GM18858 (cell line): ENCODE data around the gene PHACTR2.

Experiments
- ATAC-seq: cut with Tn5 transposase; IDR thresholded peaks from one replicate; pipeline ENCODE4 v1.9.1; 2021; ENCODE audit not compliant: unreplicated experiment

PHACTR2 gene

DNA sequence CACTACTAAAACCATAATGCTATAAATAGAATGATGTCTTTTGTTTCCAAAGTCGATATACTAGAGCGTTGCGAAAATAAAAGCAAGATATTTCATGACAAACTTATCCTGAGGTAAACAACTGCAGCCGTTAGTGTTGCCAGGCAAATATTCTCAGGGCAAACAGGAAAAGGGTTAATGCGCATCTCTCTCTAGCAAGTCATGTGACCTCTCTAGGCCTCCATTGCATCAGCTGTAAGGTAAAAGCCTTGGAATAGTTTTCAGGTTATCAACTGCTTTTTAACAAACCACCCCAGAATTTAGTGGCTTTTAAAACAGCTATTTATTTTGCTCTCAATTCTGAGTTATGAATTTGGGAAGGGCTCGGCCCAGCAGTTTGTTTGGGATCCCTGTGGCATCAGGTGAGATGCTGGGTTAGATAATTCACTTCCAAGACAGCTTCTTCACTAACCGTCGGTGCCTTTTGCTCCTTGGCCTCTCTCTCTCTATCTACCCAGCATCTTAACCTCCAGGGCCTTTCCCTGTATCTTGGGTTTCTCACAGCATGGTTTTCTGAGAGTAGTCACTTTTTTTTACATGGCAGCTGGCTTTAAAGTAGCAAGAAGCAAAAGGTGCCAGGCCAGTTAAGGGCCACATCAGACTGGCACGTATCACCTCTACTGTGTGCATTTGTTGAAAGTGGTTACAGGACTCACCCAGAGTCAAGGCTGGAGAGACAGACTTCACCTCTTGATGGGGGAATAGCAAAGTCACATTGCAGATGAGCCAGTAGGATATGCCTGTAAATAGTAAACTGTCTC lies 126.2 kb downstream of the PHACTR2 start:
- ATAC-seq: no peak

DNA sequence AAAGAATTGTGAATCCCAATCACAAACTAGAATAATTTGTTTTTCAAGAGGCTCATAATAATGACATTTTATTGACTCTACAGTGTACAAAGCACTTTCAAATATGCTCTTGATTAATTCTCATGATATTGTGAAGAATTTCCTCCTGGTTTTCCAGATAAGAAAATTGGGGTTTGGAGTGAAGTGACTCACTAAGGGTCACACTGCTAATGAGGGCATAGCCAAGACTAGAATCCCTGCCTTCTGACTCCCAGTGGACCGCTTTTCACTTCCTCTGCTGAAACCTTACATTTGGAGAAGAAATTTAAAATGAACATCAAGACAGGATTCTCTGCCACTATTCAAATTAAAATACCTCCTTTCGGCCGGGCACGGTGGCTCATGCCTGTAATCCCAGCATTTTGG lies 127.1 kb downstream of the PHACTR2 start:
- ATAC-seq: no peak

DNA sequence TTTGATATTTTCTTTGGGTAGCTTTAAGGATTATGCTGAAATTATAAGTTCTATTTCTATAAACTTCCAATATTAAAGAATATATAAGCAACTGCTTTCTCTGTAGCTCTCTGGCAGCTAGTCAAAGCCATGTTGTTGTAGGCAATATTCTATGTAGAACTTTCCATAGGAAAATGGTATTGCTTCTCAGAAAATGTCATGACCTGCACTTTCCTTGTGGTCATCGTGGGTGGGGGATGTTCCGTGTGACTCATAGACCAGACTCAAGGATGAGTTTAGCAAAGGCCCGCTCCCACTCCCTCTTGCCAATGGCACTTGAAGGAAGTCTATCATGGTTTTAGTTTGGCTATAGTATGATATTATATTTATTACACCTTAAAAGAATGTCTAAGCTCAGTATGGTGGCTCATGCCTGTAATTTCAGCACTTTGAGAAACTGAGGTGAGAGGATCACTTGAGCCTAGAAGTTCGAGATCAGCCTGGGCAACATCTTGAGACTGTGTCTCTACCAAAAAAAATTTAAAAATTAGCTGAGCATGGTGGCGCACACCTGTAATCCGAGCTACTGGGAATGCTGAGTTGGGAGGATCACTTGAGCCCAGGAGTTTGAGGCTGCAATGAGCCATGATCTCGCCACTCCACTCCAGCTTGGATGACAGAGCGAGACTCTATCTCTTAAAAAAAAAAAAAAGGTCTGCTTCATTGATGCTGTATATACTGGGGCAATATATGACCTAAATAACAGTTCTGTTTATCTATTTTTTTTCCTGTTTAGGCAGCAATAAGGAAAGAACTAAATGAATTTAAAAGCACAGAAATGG lies 128.7 kb downstream of the PHACTR2 start:
- no peak for ATAC-seq

DNA sequence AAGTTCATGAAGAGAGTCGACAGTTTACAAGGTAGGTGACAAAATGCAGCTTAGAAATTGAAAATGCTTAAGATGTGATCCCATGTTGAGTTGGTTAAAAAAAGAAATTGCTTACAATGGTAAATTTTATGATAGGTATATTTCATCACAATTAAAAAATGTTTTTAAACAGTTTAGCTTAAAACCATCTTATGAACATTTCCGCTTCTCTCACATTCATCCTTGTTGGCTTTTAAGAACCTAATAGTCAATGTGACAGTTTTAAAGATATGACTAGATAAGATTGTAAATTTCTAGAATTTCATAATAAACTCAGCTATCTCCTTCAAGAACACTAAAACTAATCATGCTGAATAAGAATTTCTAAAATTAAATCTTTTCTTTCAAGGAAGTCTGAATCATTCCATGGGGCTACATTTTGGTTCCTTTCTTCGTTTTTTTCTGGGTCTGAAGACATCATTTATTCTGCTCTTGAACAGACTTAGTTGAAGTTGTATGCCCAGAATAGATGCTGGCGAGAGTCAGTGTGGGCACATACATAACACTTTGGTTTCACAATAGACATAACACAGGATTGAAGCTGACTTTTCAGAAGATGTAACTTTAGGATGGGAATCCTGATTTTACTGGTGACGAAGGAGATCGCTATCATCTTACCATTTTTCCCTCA lies 129.5 kb downstream of the PHACTR2 start:
- no peak for ATAC-seq

DNA sequence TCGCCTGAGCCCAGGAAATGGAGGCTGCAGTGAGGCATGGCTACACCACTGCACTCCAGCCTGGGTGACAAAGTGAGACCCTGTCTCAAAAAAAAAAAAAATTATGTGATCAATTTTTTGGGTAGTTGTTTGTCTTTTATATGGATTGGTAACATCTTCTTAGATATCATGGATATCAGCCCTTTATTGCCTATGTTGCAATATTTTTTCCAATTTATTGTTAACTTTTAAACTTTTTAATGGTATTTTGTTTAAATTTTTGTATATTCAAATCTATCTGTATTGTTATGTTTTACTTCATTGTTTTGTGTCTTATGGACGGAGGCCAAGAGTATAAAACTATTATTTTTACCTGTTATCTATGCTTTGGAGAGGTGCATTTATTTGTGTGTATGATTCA lies 133.0 kb downstream of the PHACTR2 start:
- ATAC-seq: no peak

DNA sequence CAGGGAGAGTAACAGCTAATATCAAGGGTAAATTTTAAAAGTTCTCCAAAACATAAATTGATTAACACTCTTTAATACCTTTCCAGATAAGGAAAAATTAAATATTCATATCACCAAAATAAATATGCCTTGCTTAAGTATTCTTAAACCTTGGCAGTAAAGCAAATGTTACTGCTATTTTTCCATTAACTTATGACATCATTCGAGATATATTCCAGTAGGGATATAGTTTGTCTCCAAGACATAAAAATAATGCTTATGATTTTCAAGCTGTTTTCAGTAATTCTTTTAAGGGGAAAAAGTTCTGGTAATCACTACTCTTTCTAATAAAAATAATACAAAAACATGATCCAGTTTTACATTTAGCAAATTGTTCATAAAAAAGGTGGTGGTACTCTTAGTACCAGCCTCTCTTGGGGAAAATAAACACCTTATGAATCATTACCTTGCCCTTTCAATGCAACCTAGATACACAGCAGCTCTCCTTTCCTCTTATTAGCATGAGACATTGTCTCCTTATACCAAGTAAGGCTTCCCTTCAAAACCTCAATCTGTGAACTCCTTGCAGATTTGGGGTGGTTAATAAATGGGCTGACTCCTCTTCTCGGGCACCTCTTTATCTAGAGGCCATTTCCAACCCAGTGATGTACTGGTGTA lies 133.9 kb downstream of the PHACTR2 start:
- ATAC-seq: no peak

DNA sequence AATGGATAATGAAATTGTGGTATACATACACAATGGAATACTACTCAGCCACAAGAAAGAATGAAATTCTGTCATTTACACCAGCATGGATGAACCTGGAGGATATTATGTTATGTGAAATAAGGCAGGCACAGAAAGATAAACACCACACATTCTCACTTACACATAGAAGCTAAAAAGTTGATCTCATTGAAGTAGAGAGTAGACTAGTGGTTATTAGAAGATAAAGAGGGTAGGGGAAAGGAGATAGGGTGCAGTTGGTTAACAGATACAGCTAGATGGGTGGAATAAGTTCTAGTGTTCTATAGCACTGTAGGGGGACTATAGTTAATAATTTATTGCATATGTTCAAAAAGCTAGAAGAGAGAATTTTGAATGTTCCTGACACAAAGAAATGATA lies 139.9 kb downstream of the PHACTR2 start:
- ATAC-seq: no peak

DNA sequence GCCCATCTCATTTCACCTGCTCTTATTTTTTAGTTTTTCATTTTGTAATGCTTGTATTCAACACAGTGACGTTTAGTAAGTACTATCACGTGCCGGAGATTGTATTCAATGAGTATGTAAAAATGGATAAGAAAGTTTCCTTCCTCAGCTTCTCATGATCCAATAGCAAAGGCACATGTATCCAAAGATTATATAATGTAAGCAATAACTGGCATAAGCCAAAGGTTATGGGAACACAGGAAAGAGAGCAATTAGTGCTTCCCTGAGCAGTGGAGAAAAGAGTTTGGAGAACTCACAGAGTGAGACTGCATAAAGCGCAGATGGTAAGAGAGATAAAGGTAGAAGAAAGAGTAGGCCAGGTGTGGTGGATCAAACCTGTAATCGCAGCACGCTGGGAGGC lies 143.6 kb downstream of the PHACTR2 start:
- no peak for ATAC-seq

DNA sequence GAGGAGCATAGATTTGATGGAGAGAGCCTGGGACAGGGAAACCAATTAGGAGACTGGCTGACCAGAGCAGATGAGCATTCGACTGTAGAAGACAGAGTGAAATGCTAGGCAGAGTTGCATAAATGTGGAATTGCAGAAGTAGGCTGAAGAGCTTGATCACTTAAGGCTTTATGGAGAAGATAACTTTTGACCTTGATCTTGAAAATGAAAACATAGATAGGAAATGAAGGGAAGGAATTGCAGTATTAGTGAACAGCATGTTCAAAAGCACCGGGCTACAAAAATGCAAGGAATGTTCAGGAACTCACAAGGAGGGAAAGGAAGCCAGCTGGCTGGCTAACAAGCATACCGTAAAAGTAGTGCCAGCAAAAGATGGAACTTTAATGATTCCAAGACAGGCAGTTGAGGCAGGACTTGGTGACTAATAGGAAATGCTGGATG lies 144.8 kb downstream of the PHACTR2 start:
- no peak for ATAC-seq

DNA sequence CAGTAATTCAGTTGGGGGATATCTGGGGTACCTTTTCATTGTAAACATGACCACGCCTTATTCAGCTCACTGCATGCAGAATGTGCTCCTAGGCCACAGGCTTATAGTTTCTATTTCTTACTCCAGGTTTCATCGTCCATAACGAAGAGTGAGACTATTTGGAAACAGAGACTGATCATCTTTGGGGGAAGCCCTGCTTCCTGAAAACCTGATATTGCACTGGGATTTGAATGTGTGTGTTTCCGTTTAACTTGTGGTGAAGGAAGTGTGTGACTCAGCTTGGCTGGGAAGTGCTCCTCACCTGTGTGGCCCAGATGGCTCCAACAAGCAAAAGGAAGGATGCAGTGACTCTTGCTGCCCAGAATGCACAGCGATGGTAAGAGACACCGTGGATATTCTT lies 145.8 kb downstream of the PHACTR2 start:
- no peak for ATAC-seq

DNA sequence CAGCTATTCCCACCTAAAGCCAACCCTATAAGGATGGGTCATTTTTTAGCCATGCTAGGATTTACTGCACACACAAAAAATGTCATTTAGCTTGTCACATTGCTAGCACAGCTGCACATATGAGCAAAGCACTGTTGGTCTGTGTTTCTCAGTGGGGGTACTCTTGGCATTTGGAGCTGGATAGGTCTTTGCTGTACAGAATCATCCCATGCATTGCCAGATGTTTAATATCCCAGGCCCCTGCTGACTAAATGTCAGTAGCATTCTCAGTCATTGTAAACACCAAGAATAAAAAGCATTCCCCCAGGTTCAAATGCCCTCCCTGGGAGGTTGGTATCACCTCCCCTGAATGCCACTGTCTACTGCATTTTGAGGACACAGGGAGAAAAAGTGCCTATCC lies 150.8 kb downstream of the PHACTR2 start:
- no peak for ATAC-seq

DNA sequence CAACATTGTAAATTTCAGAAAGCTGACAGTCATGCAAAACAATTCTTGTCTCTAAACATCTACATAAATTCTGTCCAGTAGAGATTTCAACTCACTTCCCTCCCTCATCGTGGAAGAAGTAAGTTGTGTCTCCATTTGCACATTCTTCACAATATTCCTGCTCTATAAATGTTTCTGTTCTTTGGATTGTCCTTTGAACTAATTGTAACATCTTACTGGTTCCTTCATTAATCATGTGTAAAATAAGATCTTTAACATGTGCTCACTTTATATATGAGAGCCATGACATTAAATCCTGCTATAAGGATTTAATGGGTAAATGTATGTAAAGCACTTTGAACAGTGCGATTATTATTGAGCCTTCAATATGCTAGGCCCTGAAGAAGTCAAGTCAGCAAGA lies 158.4 kb downstream of the PHACTR2 start:
- ATAC-seq: no peak

DNA sequence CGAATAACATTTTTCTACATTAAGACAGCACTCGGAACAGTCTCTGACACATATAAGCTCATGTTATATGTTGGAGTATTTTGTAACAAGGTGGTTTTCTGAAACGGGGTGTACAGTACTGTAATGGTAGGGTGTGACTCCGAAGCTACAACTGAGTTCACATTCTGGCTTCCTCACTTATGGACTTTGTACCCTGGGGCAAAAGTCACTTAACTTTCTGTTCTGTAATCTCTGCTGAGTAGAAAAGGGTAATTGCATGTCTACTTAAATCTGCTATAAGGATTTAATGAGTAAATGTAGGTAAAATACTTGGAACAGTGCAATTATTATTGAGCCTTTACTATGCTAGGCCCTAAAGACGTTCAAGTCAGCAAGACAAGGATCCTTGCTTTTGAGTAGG lies 160.6 kb downstream of the PHACTR2 start:
- no peak for ATAC-seq

DNA sequence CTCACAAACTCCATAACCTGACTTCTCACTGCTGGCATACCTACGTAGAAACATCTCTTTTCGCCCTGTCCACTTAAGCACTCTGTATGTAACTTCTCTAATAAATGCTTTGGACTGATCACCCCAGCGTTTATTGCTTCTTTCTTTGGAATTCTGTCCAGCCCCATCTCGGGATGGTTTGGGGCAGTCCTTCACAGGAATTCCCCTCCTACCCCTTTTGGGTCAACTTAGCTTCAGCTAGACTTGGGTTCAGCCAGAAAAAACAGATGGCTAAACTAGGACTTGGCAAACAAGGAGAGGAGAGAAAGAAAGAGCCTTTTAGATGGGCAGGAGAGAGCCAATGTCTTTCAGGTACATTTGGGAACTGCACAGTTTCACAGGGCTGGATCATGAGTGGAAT lies 161.4 kb downstream of the PHACTR2 start:
- ATAC-seq: no peak

DNA sequence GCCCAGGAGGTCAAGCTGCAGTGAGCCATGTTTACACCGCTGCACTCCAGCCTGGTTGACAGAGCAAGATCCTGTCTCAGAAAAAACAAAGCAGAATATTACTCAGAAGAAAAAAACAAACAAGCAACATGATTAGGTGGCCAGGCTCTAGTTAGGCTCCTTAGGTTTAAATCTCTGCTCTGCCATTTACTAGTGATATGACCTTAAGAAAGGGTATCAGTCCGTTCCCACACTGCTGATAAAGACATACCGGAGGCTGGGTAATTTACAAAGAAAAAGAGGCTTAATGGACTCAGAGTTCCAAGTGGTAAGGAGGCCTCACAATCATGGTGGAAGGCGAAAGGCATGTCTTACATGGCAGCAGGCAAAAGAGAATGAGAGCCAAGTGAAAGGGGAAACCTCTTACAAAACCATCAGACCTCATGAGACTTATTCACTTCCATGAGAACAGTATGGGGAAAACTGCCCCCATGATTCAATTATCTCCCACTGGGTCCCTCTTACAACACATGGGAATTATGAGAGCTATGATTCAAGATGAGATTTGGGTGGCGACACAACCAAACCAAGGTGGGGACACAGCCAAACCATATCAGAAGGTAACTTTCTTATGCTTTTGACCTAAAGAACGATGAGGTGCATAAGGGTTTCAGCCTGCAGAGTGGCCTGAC lies 163.0 kb downstream of the PHACTR2 start:
- ATAC-seq: no peak

DNA sequence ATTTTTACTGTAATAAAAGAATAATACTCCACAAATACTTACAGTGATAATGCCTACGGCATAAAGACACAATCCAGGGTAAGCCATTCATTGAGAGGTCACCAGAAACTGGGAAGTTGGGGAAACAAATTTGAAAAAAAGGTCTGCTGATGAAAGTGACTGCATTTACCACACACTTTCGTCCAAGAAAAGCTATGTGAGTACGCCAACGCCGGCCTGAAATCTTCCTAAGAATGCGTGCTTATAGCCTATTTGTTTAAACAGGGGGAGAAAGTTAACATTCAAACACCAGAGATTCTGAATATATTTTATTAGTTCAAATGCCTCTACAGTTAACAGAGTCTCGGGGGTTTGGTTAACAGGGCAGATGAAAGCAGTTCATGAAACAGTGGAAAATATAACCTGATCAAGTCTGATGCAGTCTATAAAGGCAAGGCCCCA lies 164.7 kb downstream of the PHACTR2 start:
- no peak for ATAC-seq

DNA sequence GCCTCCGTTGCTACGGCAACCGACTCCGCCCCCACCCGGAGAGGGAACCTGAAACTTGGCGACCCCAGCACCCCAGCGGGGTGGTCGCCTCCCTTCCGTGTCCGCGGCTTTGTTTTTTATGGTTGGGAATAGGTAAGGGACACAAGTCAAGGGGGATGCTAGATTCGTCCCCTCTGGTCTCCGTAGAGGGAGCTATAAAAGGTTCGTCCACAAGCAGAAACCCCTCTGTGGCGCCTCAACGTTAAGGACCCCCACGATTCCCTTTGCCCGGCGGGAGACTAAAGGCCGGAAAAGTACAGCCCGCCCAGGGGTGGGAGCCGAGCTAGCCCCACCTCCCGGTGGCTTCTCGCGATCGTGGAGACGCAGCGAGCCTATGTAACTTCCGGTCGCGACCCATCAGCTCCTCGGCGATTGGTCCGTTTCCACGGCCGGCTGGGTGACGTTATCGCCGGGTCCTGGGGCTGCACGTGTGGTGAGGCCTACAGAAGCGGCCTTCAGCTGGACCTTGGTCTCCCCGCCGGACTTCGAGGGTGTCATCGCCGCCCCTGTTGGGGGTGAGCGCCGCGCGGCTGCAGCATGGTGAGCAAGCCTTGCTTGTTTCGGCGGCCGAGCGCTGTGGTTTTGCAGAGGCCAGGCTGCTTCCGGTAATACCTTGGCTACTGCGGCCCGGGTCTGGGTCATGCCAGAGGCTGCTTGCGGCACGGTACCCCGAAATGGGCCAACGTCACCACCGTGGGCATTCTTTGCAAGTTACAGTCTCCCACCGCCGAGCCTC lies 165.3 kb downstream of the PHACTR2 start, which contains the start of gene LTV1:
Gene LTV1, plus strand, starts transcription at position 437 of the 775 bp plus-strand sequence. Its CDS starts 140 bp downstream, at position 577.
- ATAC-seq: peak; percentile 98

DNA sequence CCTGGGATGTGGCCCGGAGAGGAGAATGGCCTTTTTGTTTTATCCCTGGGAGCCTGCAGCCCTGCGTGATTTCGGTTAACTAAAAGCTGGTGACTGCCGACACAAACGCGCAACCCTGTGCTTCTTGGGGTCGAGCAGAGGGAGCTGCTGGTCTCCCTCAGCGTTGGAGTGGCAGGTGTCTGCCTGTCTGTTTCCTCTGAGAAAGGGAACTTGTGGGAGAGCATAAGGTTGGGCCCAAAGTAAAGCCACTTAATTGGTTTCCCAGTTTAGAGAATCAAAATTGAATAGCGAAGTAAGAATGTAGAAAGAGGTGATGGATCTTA lies 165.9 kb downstream of the PHACTR2 start:
- ATAC-seq: no peak

DNA sequence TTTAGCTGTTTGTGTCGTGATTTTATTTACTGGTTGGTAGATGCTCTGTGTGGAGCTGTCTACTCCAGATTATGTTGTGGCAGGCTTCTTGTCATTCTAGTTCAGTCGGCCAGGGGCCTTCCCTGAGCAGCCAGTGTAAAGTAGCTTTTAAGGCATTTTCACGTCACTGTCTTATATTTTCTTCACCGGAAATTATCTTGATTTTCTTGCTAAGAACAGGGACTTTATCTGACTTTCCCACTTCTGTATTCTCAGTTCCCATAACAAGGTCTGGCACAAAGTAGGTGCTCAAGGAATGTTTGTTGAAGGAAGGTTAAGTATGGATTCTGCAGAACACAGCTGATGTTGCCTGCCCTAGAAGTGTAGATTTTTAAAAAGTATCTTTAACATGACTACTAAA lies 166.2 kb downstream of the PHACTR2 start:
- ATAC-seq: no peak

DNA sequence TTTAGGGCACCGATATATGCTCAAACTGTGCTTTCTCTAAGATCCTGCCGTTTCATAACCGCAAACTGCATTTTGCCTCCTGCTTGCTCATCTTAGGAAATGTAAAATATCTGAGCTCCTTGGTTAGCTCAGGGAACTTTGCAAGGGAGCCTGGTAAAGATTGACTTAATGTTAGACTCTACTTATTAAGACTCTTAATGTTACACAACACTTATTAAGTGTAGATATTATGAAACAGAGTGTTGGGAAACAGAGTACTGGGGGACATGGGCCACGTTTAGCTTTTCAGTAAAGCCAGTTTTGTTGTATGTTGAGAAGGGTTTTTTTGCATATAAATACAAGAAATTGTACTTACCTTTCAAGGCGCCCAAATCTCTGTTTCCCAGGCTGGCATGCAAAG lies 167.3 kb downstream of the PHACTR2 start:
- ATAC-seq: no peak
